OCI-LY1 (cell line): ENCODE data around the gene AGAP1.

Source experiments
- H2AFZ ChIP-seq: fragments of 200-600 bp; sonication (generic), shearing (Covaris generic); 2 replicates; pipeline ENCODE4 v1.6.0; 2014; ENCODE audit warnings: antibody characterized with exemption, mild to moderate bottlenecking, low read length
- H3F3A ChIP-seq: fragments of 200-600 bp; sonication (generic), shearing (Covaris generic); 2 replicates; pipeline ENCODE4 v1.6.0; 2014; ENCODE audit warnings: mild to moderate bottlenecking, antibody characterized with exemption, low read length, moderate library complexity; ENCODE audit not compliant: insufficient read depth
- H3K27ac ChIP-seq: fragments of 200-600 bp; sonication (generic); 2 replicates; pipeline ENCODE4 v1.5.1; 2014; ENCODE audit warnings: low read length, mixed run types, mild to moderate bottlenecking, low read depth; ENCODE audit not compliant: poor library complexity, severe bottlenecking
- H3K27me3 ChIP-seq: fragments of 200-600 bp; sonication (generic); 2 replicates; pipeline ENCODE4 v1.6.0; 2014; ENCODE audit warnings: antibody characterized with exemption, mild to moderate bottlenecking, low read length, moderate library complexity; ENCODE audit not compliant: insufficient read depth
- H3K36me3 ChIP-seq: fragments of 200-600 bp; sonication (generic); 2 replicates; pipeline ENCODE4 v1.6.1; 2014; ENCODE audit warnings: mild to moderate bottlenecking, antibody characterized with exemption, low read length, moderate library complexity, mixed read lengths; ENCODE audit not compliant: insufficient read depth
- H3K4me1 ChIP-seq: fragments of 200-600 bp; sonication (generic); 2 replicates; pipeline ENCODE4 v1.5.1; 2014; ENCODE audit warnings: mild to moderate bottlenecking, low read length, moderate library complexity; ENCODE audit not compliant: insufficient read depth, severe bottlenecking
- H3K4me2 ChIP-seq: fragments of 200-600 bp; sonication (generic), shearing (Covaris generic); 2 replicates; pipeline ENCODE4 v1.6.1; 2014; ENCODE audit warnings: low read length
- H3K4me3 ChIP-seq: fragments of 200-600 bp; sonication (generic); 2 replicates; pipeline ENCODE4 v1.5.1; 2014; ENCODE audit warnings: low read length, low read depth, mild to moderate bottlenecking, mixed read lengths; ENCODE audit not compliant: poor library complexity, severe bottlenecking
- H3K79me2 ChIP-seq: fragments of 200-600 bp; shearing (Covaris generic); 2 replicates; pipeline ENCODE4 v1.6.1; 2016; ENCODE audit warnings: mixed run types, low read length, mixed read lengths; ENCODE audit not compliant: insufficient read depth
- H3K9ac ChIP-seq: fragments of 200-600 bp; sonication (generic), shearing (Covaris generic); 2 replicates; pipeline ENCODE4 v1.6.1; 2014; ENCODE audit warnings: mild to moderate bottlenecking, low read length, mixed read lengths
- H3K9me2 ChIP-seq: fragments of 200-600 bp; sonication (generic), shearing (Covaris generic); 2 replicates; pipeline ENCODE4 v1.6.1; 2014; ENCODE audit warnings: low read depth, mild to moderate bottlenecking, low read length, mixed read lengths
- H3K9me3 ChIP-seq: fragments of 200-600 bp; shearing (Covaris generic); 2 replicates; pipeline ENCODE4 v1.6.1; 2014; ENCODE audit warnings: low read length, mixed read lengths
- H4K20me1 ChIP-seq: fragments of 200-600 bp; sonication (generic), shearing (Covaris generic); 2 replicates; pipeline ENCODE4 v1.6.0; 2016; ENCODE audit warnings: mild to moderate bottlenecking, low read length; ENCODE audit not compliant: insufficient read depth
- EZH2 ChIP-seq: fragments of 200-600 bp; sonication (generic), shearing (Covaris generic); IDR thresholded peaks from 2 replicates; pipeline ENCODE4 v1.8.0; 2017; ENCODE audit warnings: borderline replicate concordance, mixed run types, mild to moderate bottlenecking, antibody characterized with exemption, low read length, moderate library complexity, mixed read lengths
- TF ChIP-seq, protein P1 (sequence below): fragments of 200-600 bp; sonication (generic), shearing (Covaris generic); IDR thresholded peaks from 2 replicates; pipeline ENCODE4 v1.5.1; 2017; ENCODE audit warnings: mild to moderate bottlenecking, antibody characterized with exemption, low read length, moderate library complexity, mixed read lengths

The AGAP1 gene

GRCh38 chr2:235749771-235750160, 255.9 kb downstream of the AGAP1 start:
- Histone ChIP-seq H3K27ac (no peak overlapping the region), H3K4me1 (no peaks in the 10 kb centered on the region), H3K9me3 (no peaks in the 10 kb centered on the region), H3K9me2 (no peaks in the 10 kb centered on the region), H3K36me3 (no peaks in the 10 kb centered on the region), H3K4me3 (no peak overlapping the region), H2AFZ (no peak overlapping the region), H3K4me2 (no peak overlapping the region), H4K20me1 (no peaks in the 10 kb centered on the region), H3K79me2 (no peaks in the 10 kb centered on the region), H3K27me3 (no peaks in the 10 kb centered on the region), H3F3A (no peaks in the 10 kb centered on the region), H3K9ac (no peak overlapping the region)
- TF ChIP-seq, protein P1, sequence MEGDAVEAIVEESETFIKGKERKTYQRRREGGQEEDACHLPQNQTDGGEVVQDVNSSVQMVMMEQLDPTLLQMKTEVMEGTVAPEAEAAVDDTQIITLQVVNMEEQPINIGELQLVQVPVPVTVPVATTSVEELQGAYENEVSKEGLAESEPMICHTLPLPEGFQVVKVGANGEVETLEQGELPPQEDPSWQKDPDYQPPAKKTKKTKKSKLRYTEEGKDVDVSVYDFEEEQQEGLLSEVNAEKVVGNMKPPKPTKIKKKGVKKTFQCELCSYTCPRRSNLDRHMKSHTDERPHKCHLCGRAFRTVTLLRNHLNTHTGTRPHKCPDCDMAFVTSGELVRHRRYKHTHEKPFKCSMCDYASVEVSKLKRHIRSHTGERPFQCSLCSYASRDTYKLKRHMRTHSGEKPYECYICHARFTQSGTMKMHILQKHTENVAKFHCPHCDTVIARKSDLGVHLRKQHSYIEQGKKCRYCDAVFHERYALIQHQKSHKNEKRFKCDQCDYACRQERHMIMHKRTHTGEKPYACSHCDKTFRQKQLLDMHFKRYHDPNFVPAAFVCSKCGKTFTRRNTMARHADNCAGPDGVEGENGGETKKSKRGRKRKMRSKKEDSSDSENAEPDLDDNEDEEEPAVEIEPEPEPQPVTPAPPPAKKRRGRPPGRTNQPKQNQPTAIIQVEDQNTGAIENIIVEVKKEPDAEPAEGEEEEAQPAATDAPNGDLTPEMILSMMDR: no peak
- TF ChIP-seq EZH2: no peak

DNA sequence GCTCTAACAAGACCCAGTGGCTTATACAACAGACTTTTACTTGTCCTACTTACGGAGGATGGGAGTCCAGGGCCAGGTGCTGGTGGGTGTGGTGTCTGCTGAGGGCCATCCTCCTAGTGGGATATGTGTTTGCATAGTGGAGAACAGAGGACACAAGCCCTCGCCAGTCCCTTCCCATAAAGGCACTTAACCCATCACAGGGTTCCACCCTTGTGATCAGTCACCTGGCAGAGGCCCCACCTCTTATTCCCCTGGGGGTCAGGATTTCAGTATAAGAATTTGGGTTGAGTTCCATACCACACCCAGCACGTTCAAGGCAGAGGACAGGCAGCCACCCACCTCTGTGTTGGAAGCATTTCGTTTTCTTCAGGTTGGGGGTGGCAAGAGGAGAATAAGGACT, 259.0 kb downstream of the AGAP1 start:
- no peak overlapping the region for H3K27ac ChIP-seq
- H3K4me1 ChIP-seq: no peaks in the 10 kb centered on the region
- no peak overlapping the region for H2AFZ ChIP-seq
- H4K20me1 ChIP-seq: no peaks in the 10 kb centered on the region
- H3K27me3 ChIP-seq: no peaks in the 10 kb centered on the region
- no peak overlapping the region for H3K4me2 ChIP-seq
- H3K79me2 ChIP-seq: no peaks in the 10 kb centered on the region
- no peaks in the 10 kb centered on the region for H3F3A ChIP-seq
- no peak overlapping the region for H3K4me3 ChIP-seq
- no peaks in the 10 kb centered on the region for H3K9me3 ChIP-seq
- H3K9ac ChIP-seq: no peak overlapping the region
- no peak for TF ChIP-seq EZH2
- TF ChIP-seq, protein P1: no peak
- no peaks in the 10 kb centered on the region for H3K36me3 ChIP-seq
- H3K9me2 ChIP-seq: no peaks in the 10 kb centered on the region

- H3K36me3 ChIP-seq: no peaks in the 10 kb centered on the region
- no peaks in the 10 kb centered on the region for H3K9me2 ChIP-seq
- no peaks in the 10 kb centered on the region for H3K9me3 ChIP-seq
- H3K4me2 ChIP-seq: no peak overlapping the region
- H3K4me1 ChIP-seq: no peaks in the 10 kb centered on the region
- TF ChIP-seq, protein P1: no peak
- no peak for TF ChIP-seq EZH2
- H3K27ac ChIP-seq: no peak overlapping the region
- H3K27me3 ChIP-seq: no peaks in the 10 kb centered on the region
- H4K20me1 ChIP-seq: no peaks in the 10 kb centered on the region
- no peaks in the 10 kb centered on the region for H3F3A ChIP-seq
- H3K9ac ChIP-seq: no peak overlapping the region
- no peaks in the 10 kb centered on the region for H3K79me2 ChIP-seq
- no peak overlapping the region for H3K4me3 ChIP-seq
- no peak overlapping the region for H2AFZ ChIP-seq
Observed at GRCh38 chr2:235754357-235755207, 260.7 kb downstream of the AGAP1 start.
